ENCODE measurements around the gene TBC1D5. TPM values are rescaled to one million over a fixed set of nuclear protein-coding genes. Genes with fewer than 3 reads are reported as not detected.

The TBC1D5 gene
- total and polyA plus RNA-seq, 2 of the 8 experiments (the other 6 are each of a cell fraction or from before 2014, with no cell fraction given) = 11.0 to 22.9 TPM

GRCh38 chr3:17175187-17175807 is 567.1 kb downstream of the TBC1D5 start:
- FAIRE-seq (no peak), DNase-seq (ENCODE audit: low read depth in 1 of 2, low spot score in 2 of 2) (no peak)
- Histone ChIP-seq H2BK20ac (ENCODE audit: low read length) (no peak overlapping the region), H3K18ac (ENCODE audit: extremely low read depth, low read length) (no peak overlapping the region), H3K27ac (ENCODE audit: low read depth, low read length) (no peak overlapping the region), H2BK15ac (ENCODE audit: low read length) (no peak overlapping the region), H3K56ac (replicated peaks; ENCODE audit: insufficient read length, low read depth, low read length) (no peak overlapping the region), H3K4ac (replicated peaks; ENCODE audit: insufficient read length, low read depth, low read length) (no peak overlapping the region), H2BK120ac (replicated peaks; ENCODE audit: low read depth, low read length) (no peak overlapping the region), H3K36me3 (ENCODE audit: control insufficient read depth in 2 of 4, insufficient read depth in 4 of 4, low read length in 3 of 4) (no peaks in the 10 kb centered on the region), H3K9ac (replicated peaks in 1 of 4; ENCODE audit: extremely low read depth in 1 of 4, low read depth in 3 of 4, low read length in 3 of 4) (no peak overlapping the region), H2AK5ac (ENCODE audit: low read depth, low read length) (no peak overlapping the region), H3K4me3 (ENCODE audit: extremely low read depth in 1 of 4, insufficient read depth in 2 of 4, low read depth in 3 of 4, low read length in 4 of 4) (no peak overlapping the region), H4K20me1 (replicated peaks in 1 of 2; ENCODE audit: control insufficient read depth in 1 of 2, insufficient read depth in 2 of 2, low read length in 2 of 2) (no peaks in the 10 kb centered on the region), H2AFZ (ENCODE audit: low read length) (no peak overlapping the region), H3K23me2 (ENCODE audit: low read depth, low read length) (no peaks in the 10 kb centered on the region), H3K79me1 (ENCODE audit: low read depth, low read length) (no peaks in the 10 kb centered on the region), H3K79me2 (ENCODE audit: control insufficient read depth in 1 of 2, insufficient read depth in 2 of 2, low read length in 2 of 2) (no peaks in the 10 kb centered on the region), H3K14ac (ENCODE audit: insufficient read length) (no peak overlapping the region), H3K4me1 (replicated peaks in 1 of 4; ENCODE audit: control insufficient read depth in 3 of 4, insufficient read depth in 4 of 4, low read length in 3 of 4) (no peaks in the 10 kb centered on the region), H2BK5ac (ENCODE audit: low read depth, low read length) (no peak overlapping the region), H3K9me3 (ENCODE audit: insufficient read depth in 2 of 2, low read depth in 1 of 2, low read length in 1 of 2) (no peaks in the 10 kb centered on the region), H3K4me2 (ENCODE audit: insufficient read depth in 1 of 2, low read depth in 2 of 2, low read length in 2 of 2) (no peak overlapping the region), H4K5ac (ENCODE audit: insufficient read length, low read depth, low read length) (no peak overlapping the region), H3K27me3 (replicated peaks in 1 of 4; ENCODE audit: control insufficient read depth in 3 of 4, extremely low read depth in 1 of 4, insufficient read depth in 3 of 4, low read length in 3 of 4) (no peaks in the 10 kb centered on the region), H3K23ac (ENCODE audit: insufficient read length) (no peak overlapping the region), H4K8ac (ENCODE audit: extremely low read depth, insufficient read depth, low read length) (no peak overlapping the region), H4K91ac (replicated peaks; ENCODE audit: insufficient read length, low read length) (no peak overlapping the region), H2BK12ac (ENCODE audit: low read depth, low read length) (no peak overlapping the region)
- CTCF ChIA-PET (ENCODE audit: partially characterized antibody) = interaction anchor here (0.9 to 2.9 kb wide), 5 partner anchors 9 to 67 kb away, joined by 3 to 10 read pairs (median 4); no protein-coding TSS in a partner anchor
- POLR2A ChIA-PET (ENCODE audit: partially characterized antibody) = no interaction called here
- WGBS, 2 experiments (ENCODE audit: extremely low coverage in 1 of 2, insufficient coverage in 1 of 2, insufficient read length in 1 of 2, insufficient replicate concordance in 2 of 2, low coverage in 1 of 2, low lambda C conversion rate in 2 of 2, missing lambda C conversion rate in 1 of 2) = 100% methylated on average over 2 of the region's 2 CpGs; no CpG with 5 or more reads in 1 of the 2 experiments
- TF ChIP-seq GABPA (IDR thresholded peaks at IDR 0.05; ENCODE audit: borderline replicate concordance, insufficient read depth, low read length) (no peak), EZH2 (IDR thresholded peaks at IDR 0.05; ENCODE audit: low read depth, low read length, severe bottlenecking) (no peak), KDM1A (IDR thresholded peaks at IDR 0.05; ENCODE audit: borderline replicate concordance, low read length) (no peak), POU5F1 (IDR thresholded peaks at IDR 0.05; ENCODE audit: low read depth, low read length) (no peak), KDM4A (IDR thresholded peaks at IDR 0.05; ENCODE audit: low read depth, low read length, severe bottlenecking) (no peak), ZNF274 (IDR thresholded peaks at IDR 0.05; ENCODE audit: borderline replicate concordance, extremely low read depth, low read length) (no peak), CREB1 (IDR thresholded peaks at IDR 0.05) (no peak), KDM5A (IDR thresholded peaks at IDR 0.05; ENCODE audit: low read length) (no peak)
